SU-DHL-6 (cell line): ENCODE data around the gene PITPNM3.

Experiments
- H2AFZ ChIP-seq: fragments of 200-600 bp; sonication (generic); 2 replicates; pipeline ENCODE4 v1.6.1; 2014; ENCODE audit warnings: low read depth, mild to moderate bottlenecking, moderate library complexity, mixed read lengths, antibody characterized with exemption, low read length; ENCODE audit not compliant: severe bottlenecking
- H3F3A ChIP-seq: fragments of 200-600 bp; shearing (Covaris generic); 2 replicates; pipeline ENCODE4 v1.6.0; 2016; ENCODE audit warnings: antibody characterized with exemption, mild to moderate bottlenecking; ENCODE audit not compliant: insufficient read depth
- H3K27ac ChIP-seq: fragments of 200-600 bp; sonication (generic); 2 replicates; pipeline ENCODE4 v1.5.1; 2016; ENCODE audit warnings: low read depth, mild to moderate bottlenecking, low read length, moderate library complexity, mixed read lengths
- H3K27me3 ChIP-seq: fragments of 200-600 bp; sonication (generic), shearing (Covaris generic); 2 replicates; pipeline ENCODE4 v1.6.0; 2014; ENCODE audit warnings: mild to moderate bottlenecking, low read length
- H3K36me3 ChIP-seq: fragments of 200-600 bp; sonication (generic); 2 replicates; pipeline ENCODE4 v1.6.1; 2014; ENCODE audit warnings: mild to moderate bottlenecking, low read length, mixed read lengths
- H3K4me2 ChIP-seq: fragments of 300-600, 200-600 bp; shearing (Covaris generic), sonication (generic); 2 replicates; pipeline ENCODE4 v1.6.0; 2014; ENCODE audit warnings: low read length, low read depth, mild to moderate bottlenecking; ENCODE audit not compliant: poor library complexity, severe bottlenecking
- H3K4me3 ChIP-seq: fragments of 200-600 bp; sonication (generic); 2 replicates; pipeline ENCODE4 v1.5.1; 2014; ENCODE audit warnings: antibody characterized with exemption, low read length, mild to moderate bottlenecking, mixed read lengths; ENCODE audit not compliant: insufficient read depth, poor library complexity, severe bottlenecking
- H3K79me2 ChIP-seq: fragments of 200-600 bp; sonication (generic); 2 replicates; pipeline ENCODE4 v1.6.1; 2014; ENCODE audit warnings: mild to moderate bottlenecking, low read length, moderate library complexity; ENCODE audit not compliant: insufficient read depth
- H3K9ac ChIP-seq: fragments of 200-600 bp; sonication (generic); 2 replicates; pipeline ENCODE4 v1.7.0; 2014; ENCODE audit warnings: mild to moderate bottlenecking, low read length
- H3K9me2 ChIP-seq: fragments of 200-600 bp; sonication (generic); replicated peaks from 2 replicates; pipeline ENCODE4 v1.6.1; 2014; ENCODE audit warnings: low read length; ENCODE audit not compliant: insufficient read depth
- H3K9me3 ChIP-seq: fragments of 200-600 bp; sonication (generic); 2 replicates; pipeline ENCODE4 v1.6.1; 2014; ENCODE audit warnings: low read length, mixed read lengths; ENCODE audit not compliant: insufficient read depth
- H4K20me1 ChIP-seq: fragments of 200-600 bp; sonication (generic); 2 replicates; pipeline ENCODE4 v1.6.1; 2014; ENCODE audit warnings: low read depth, mild to moderate bottlenecking, antibody characterized with exemption, low read length, moderate library complexity, mixed read lengths
- EZH2phosphoT487 ChIP-seq: fragments of 200-600 bp; sonication (generic), shearing (Covaris generic); conservative IDR thresholded peaks from 2 replicates; pipeline ENCODE4 v1.6.1; 2018; ENCODE audit warnings: mild to moderate bottlenecking, antibody characterized with exemption, low read length, moderate library complexity, mixed read lengths
- TF ChIP-seq, protein P1 (sequence below): fragments of 200-600 bp; sonication (generic); IDR thresholded peaks from one replicate; pipeline ENCODE4 v1.5.1; 2017; ENCODE audit warnings: antibody characterized with exemption, mild to moderate bottlenecking, low read length, moderate library complexity; ENCODE audit not compliant: insufficient read depth, poor library complexity, severe bottlenecking

The PITPNM3 gene

DNA sequence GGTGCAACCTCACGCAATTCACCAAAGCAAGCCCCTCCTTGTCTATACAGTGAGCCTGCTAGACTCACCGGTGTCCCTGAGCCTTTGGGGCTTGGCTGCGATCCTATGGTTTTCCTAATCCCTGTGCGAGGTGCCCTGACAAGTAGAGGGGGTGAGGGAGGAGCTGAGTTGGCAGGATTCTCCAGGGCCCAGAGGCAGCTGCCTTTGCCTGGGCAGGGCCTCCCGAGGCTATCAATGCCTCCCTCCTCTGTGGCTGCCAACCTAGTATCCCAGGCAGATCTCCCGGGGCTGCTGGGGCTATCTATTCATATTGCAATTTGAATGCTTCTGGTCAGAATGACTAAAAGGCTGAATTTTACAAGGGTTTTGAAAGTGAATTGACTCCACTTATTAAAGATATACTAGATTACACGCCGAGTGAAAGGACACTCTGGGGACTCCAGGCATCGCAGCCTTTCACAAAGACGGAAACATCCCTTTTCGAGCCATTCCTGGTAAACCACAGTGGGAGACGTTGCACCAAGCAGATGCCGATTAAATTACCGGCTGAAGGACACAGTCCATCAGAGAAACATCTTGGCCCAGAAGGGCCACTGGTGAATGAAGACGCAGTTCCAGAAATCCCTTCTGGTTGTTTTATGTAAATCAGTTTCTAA, 11.3 kb upstream of the PITPNM3 start:
- Histone ChIP-seq H3K4me3 (no peak overlapping the region), H3K4me2 (no peak overlapping the region), H3F3A (no peaks in the 10 kb centered on the region), H3K9me3 (no peaks in the 10 kb centered on the region), H2AFZ (no peak overlapping the region), H4K20me1 (no peaks in the 10 kb centered on the region), H3K27ac (no peak overlapping the region), H3K9ac (no peak overlapping the region), H3K27me3 (no peaks in the 10 kb centered on the region), H3K9me2 (no peaks in the 10 kb centered on the region), H3K79me2 (no peaks in the 10 kb centered on the region), H3K36me3 (no peaks in the 10 kb centered on the region)
- no peak for TF ChIP-seq EZH2phosphoT487
- TF ChIP-seq, protein P1, sequence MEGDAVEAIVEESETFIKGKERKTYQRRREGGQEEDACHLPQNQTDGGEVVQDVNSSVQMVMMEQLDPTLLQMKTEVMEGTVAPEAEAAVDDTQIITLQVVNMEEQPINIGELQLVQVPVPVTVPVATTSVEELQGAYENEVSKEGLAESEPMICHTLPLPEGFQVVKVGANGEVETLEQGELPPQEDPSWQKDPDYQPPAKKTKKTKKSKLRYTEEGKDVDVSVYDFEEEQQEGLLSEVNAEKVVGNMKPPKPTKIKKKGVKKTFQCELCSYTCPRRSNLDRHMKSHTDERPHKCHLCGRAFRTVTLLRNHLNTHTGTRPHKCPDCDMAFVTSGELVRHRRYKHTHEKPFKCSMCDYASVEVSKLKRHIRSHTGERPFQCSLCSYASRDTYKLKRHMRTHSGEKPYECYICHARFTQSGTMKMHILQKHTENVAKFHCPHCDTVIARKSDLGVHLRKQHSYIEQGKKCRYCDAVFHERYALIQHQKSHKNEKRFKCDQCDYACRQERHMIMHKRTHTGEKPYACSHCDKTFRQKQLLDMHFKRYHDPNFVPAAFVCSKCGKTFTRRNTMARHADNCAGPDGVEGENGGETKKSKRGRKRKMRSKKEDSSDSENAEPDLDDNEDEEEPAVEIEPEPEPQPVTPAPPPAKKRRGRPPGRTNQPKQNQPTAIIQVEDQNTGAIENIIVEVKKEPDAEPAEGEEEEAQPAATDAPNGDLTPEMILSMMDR = no peak

DNA sequence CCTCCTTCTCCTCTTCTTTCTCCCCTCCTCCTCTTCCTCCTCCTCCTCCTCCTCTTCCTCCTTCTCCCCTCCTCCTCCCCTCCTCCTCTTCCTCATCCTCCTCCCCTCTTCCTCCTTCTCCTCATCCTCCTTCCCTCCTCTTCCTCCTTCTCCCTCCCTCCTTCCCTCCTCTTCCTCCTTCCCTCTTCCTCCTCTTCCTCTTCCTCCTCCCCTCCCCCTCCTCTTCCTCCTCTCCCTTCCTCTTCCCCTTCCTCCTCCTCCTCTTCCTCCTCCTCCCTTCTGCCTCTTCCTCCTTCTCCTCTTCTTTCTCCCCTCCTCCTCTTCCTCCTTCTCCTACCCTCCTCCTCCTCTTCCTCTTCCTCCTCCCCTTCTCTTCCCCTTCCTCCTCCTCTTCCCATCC, 5.1 kb upstream of the PITPNM3 start:
- Histone ChIP-seq H3K27me3 (no peaks in the 10 kb centered on the region), H3K36me3 (no peaks in the 10 kb centered on the region)

DNA sequence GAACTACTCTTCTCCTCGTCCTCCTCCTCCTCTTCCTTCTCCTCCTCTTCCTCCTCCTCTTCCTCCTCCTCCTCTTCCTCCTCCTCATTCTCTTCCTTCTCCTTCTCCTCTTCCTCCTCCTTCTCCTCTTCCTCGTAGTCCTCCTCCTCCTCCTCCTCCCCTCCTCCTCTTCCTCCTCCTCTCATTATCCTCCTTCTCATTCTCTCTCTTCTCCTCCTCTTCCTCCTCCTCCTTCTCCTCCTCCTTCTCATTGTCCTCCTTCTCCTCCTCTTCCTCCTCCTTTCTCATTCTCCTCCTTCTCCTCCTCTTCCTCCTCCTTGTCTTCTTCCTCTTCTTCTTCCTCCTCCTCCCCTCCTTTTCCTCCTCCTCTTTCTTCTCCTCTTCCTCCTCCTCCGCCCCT, 4.1 kb upstream of the PITPNM3 start:
- H3K4me2 ChIP-seq = no peak overlapping the region
- TF ChIP-seq EZH2phosphoT487 = no peak
- TF ChIP-seq, protein P1 = no peak
- no peaks in the 10 kb centered on the region for H3K9me3 ChIP-seq
- no peak overlapping the region for H3K4me3 ChIP-seq
- H3K9ac ChIP-seq = no peak overlapping the region
- no peaks in the 10 kb centered on the region for H3K9me2 ChIP-seq
- no peaks in the 10 kb centered on the region for H3K27me3 ChIP-seq
- no peaks in the 10 kb centered on the region for H3K36me3 ChIP-seq
- no peak overlapping the region for H2AFZ ChIP-seq
- H3K79me2 ChIP-seq = no peaks in the 10 kb centered on the region
- H4K20me1 ChIP-seq = no peaks in the 10 kb centered on the region
- no peak overlapping the region for H3K27ac ChIP-seq
- H3F3A ChIP-seq = no peaks in the 10 kb centered on the region

More for the DNA sequence above, 5.1 kb upstream of the PITPNM3 start:
- H3K4me2 ChIP-seq = no peak overlapping the region
- H4K20me1 ChIP-seq = no peaks in the 10 kb centered on the region
- no peak overlapping the region for H3K9ac ChIP-seq
- no peaks in the 10 kb centered on the region for H3F3A ChIP-seq
- H3K9me3 ChIP-seq = no peaks in the 10 kb centered on the region
- no peak overlapping the region for H3K27ac ChIP-seq
- H3K79me2 ChIP-seq = no peaks in the 10 kb centered on the region
- H2AFZ ChIP-seq = no peak overlapping the region
- no peak overlapping the region for H3K4me3 ChIP-seq
- no peak for TF ChIP-seq EZH2phosphoT487
- TF ChIP-seq, protein P1 = no peak
- no peaks in the 10 kb centered on the region for H3K9me2 ChIP-seq
